Hematopoietic multipotent progenitor cell treated with erythropoietin and hydrocortisone succinate and interleukin-3 and kit ligand, for 6 days (in vitro differentiated cells): ENCODE data around the gene OR2L5.

Experiments used
- DNase-seq: peaks from one replicate; pipeline ENCODE4 v3.0.0-alpha.2; 2015

Gene OR2L5

GRCh38 chr1:248013229-248013710, at the start of gene OR2L5:
OR2L5 (plus strand) TSS chr1:248013660; CDS start chr1:248021948, 8,288 bp downstream.
- DNase-seq = no peak

- no peak for DNase-seq
These were observed 48.5 kb upstream of the OR2L5 start, which contains the start of gene OR2AK2 for GRCh38 chr1:247964933-247965332. OR2AK2 (plus strand) TSS chr1:247965233; CDS start chr1:247965377, 144 bp downstream.

DNA sequence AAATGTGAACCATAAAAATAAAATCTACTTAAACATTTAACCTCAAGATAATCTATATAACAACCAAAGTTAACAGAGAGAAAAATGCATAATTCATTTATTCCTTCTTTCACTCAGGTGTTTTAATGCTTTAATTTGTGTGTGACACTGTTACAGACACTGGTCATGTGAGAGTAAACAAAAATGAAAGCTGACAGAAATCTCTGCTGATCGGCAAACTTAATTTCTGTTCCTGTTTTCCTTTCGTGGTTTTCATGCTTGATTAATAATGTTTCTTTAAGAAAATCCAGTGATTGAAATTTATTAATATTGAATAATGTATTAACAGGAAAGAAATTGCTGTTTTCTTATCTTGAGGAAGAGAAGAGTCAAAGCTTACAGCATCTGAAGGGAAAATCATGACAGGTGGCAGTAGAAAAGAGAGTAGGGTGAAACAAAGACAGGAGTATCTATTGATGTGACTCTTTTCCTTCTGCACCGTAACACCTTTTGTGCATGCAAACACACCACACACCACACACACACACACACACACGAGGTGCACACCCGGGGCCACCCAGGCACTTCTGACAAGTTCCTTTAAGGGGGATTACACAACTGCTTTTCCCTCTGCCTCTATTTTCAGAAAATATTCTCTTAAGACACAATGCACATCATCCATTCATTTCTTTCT, 46.8 kb upstream of the OR2L5 start:
- no peak for DNase-seq

- DNase-seq = no peak
These were observed 20.5 kb upstream of the OR2L5 start for GRCh38 chr1:247992986-247993385.

DNA sequence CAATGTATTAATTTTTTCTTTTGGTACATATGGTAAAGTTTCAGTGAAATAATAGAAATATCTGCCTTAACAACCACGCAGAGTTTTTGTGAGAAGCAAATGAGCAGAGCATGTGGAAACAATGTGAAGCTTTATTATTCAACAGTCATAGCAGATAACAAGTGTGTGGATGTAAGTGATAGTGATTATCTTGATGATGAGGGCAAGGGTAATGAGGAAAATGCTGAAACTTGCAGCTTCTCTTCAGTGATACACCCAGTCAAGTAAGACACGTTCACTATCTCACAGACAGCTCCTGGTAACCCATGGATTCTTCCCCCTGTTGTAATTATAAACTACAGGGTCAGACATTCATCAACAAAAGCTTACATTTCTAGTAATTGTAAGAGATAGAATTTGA, 14.6 kb upstream of the OR2L5 start:
- DNase-seq = peak; percentile 73

- no peak for DNase-seq
These were observed 13.3 kb upstream of the OR2L5 start for GRCh38 chr1:248000169-248000568.

GRCh38 chr1:248007778-248008177, 5.7 kb upstream of the OR2L5 start:
- DNase-seq = no peak

DNA sequence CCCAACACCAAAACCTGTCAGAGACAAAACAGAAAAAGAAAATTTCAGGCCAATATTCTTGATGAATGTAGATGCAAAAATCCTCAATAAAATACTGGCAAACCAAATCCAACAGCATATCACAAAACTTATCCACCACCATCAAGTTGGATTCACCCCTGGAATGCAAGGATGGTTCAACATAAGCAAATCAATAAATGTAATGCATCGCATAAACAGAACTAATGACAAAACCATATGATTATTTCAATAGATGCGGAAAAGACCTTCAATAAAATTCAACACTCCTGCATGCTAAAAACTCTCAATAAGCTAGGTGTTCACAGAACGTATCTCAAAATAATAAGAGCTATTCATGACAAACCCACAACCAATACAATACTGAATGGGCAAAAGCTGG, 3.8 kb upstream of the OR2L5 start:
- no peak for DNase-seq

GRCh38 chr1:248015803-248016202, 2.3 kb downstream of the OR2L5 start:
- no peak for DNase-seq

DNA sequence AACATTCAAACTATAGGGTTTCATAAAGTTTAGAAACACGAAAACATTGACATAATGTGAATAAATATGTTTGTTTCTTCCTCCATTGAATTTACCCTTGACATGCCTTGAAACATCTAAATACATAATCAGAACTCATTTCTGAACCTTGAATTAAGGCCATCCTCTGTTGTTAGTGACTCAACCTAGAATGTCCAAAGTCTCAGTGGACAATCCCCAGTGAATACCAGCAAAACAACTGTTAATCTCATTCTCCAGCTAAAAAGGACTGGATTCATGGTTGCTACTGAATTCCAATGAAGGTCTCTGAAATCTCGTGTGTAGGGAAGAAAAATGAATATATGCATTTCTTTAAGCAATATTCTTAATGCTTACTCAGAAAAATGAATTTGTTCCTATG, 16.3 kb downstream of the OR2L5 start, which contains the start of gene OR2L2:
TSS of gene OR2L2 (plus strand) at position 301 of the 400 bp plus-strand sequence. CDS start 8,198 bp downstream, outside the sequence.
- DNase-seq = no peak

DNA sequence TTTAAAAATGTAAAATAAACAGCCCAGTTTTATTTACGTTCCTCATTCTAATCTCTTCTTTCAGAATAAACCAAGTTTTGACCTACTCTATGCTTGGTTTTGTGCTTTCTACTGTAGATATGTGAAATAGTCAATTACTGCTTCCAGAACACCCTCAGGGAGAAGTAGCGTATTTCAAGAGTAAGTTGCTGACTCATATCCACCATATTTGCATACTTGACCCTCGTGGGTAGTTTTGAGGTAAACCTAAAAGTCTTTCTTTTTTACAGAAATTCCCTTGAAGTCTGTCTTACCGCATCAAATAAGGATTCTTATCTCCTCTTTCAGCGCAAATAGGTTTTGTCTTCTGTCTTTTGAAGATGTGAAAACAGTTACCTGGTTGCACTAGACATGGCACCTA, 31.7 kb downstream of the OR2L5 start:
- no peak for DNase-seq

GRCh38 chr1:248046536-248046935, 33.1 kb downstream of the OR2L5 start, which contains the start of gene OR2L3:
OR2L3 (plus strand) TSS chr1:248046836; CDS start chr1:248060682, 13,846 bp downstream.
- DNase-seq = no peak

DNA sequence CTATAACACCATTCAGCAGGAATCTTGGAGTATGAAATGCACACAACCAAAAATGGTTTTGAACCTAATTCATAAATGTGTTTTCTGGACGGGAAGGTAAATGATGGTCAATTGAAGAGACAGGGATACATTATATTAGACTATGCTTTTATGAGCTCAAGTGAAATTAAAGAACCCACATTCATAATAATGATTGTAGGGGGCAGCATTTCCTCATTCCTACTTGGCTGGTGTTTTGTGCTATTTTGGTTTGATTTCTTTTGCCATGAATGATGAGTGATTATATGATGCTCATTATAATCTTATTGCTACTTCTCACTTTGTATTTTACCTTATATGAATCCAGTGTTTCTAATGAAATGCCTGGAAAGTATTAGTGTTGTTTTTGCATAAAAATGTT, 33.5 kb downstream of the OR2L5 start:
- DNase-seq = peak; percentile 4

GRCh38 chr1:248054671-248055070, 41.2 kb downstream of the OR2L5 start:
- no peak for DNase-seq

GRCh38 chr1:248055261-248055660, 41.8 kb downstream of the OR2L5 start:
- no peak for DNase-seq

DNA sequence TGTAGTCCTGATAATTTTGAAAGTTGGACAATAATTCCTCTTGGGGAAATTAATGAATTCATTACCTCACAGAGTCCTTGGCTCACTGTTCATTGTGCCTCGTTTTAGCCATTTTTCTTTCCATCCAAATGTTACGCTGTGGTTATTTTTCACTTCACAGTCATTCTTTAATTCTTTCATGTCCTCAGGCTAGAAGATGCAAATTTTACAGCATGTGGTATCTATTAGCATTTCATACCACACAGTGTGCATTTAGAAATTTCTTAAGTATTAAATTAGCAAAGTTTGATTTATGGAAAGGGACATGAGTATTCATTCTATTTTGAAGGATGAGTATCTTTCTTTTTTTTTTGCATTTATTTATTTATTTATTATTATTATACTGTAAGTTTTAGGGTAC, 51.6 kb downstream of the OR2L5 start:
- DNase-seq = no peak

GRCh38 chr1:248065604-248066003, 52.1 kb downstream of the OR2L5 start:
- no peak for DNase-seq
